Activated naive CD8-positive, alpha-beta T cell treated with anti-CD3 and anti-CD28 coated beads, Interleukin-2, amount 10 ng/mL, durations not matched to agents 7 days and 5 days (primary cell): ENCODE data around the gene TEF. TPM values are rescaled to one million over a fixed set of nuclear protein-coding genes. Genes with fewer than 3 reads are reported as not detected.
"Not testable (repeated sequence)": the region's sequence is repeated elsewhere in the genome, so short reads cannot be mapped to it uniquely, and the experiment has no call there.

Source experiments
- ATAC-seq: fragments of 150-1000 bp; cut with Tn5 transposase; one replicate; pipeline ENCODE4 v1.10.0; 2021; ENCODE audit warnings: low read depth, moderate library complexity
- POLR2A ChIA-PET: fragments of 350-600 bp; sonication (Branson Sonifier 250); formaldehyde crosslinking; loops from one replicate; lab custom pipeline; 2021; ENCODE audit warnings: antibody characterized with exemption; lab: Charles Lee
- DNase-seq: peaks from one replicate; pipeline ENCODE4 v3.0.0; 2021
- H3K27ac Mint-ChIP-seq: one replicate; pipeline ENCODE4 v1.8.0; 2022; ENCODE audit warnings: mild to moderate bottlenecking, mixed read lengths
- H3K27me3 Mint-ChIP-seq: one replicate; pipeline ENCODE4 v1.8.0; 2022; ENCODE audit warnings: mild to moderate bottlenecking, moderate library complexity, mixed read lengths
- H3K36me3 Mint-ChIP-seq: one replicate; pipeline ENCODE4 v1.8.0; 2021; ENCODE audit warnings: mild to moderate bottlenecking, mixed read lengths
- H3K4me1 Mint-ChIP-seq: one replicate; pipeline ENCODE4 v1.8.0; 2021; ENCODE audit warnings: mixed read lengths
- H3K4me3 Mint-ChIP-seq: one replicate; pipeline ENCODE4 v1.8.0; 2022; ENCODE audit warnings: mild to moderate bottlenecking, moderate library complexity, mixed read lengths
- H3K9me3 Mint-ChIP-seq: one replicate; pipeline ENCODE4 v1.8.0; 2021; ENCODE audit warnings: mixed read lengths
- total RNA-seq, 2 experiments: library from RNA; stranded (reverse); gene quantifications; one replicate each; pipeline ENCODE4 v1.2.3, GENCODE V29; 2021

Gene TEF
- total RNA-seq, 2 experiments from 2014 or later: 3.6 to 4.0 TPM

DNA sequence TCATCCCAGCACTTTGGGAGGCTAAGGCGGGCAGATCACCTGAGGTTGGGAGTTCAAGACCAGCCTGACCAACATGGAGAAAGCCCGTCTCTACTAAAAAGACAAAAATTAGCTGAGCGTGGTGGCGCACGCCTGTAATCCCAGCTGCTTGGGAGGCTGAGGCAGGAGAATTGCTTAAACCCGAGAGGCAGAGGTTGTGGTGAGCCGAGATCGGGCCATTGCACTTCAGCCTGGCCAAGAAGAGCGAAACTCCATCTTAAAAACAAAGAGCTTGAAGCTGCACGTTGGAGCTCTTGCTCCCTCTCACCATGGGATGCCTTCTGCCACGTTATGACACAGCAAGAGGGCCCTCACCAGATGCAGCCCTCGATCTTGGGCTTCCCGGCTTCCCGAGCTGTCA is 21.1 kb downstream of the TEF start:
- not testable (repeated sequence) for H3K4me1 Mint-ChIP-seq, H3K27ac Mint-ChIP-seq, H3K9me3 Mint-ChIP-seq, DNase-seq, H3K4me3 Mint-ChIP-seq, H3K36me3 Mint-ChIP-seq, H3K27me3 Mint-ChIP-seq, ATAC-seq
- POLR2A ChIA-PET: interaction anchor here (1.2 to 2.4 kb wide), 3 partner anchors 45 to 124 kb away, joined by 12 to 15 read pairs (median 13); partner anchors contain the start of genes ACO2, PHF5A and TOB2

GRCh38 chr22:41403532-41404318 is 22.0 kb downstream of the TEF start:
- POLR2A ChIA-PET: interaction anchor here (1.2 to 2.4 kb wide), 5 partner anchors 42 to 123 kb away, joined by 5 to 15 read pairs (median 12); partner anchors contain the start of genes ACO2, PHF5A and TOB2
- peak overlapping the region; percentile 70 for H3K27ac Mint-ChIP-seq
- H3K4me3 Mint-ChIP-seq: peak overlapping the region; percentile 49
- H3K4me1 Mint-ChIP-seq: peaks cover 5% of the 10 kb centered on the region
- H3K9me3 Mint-ChIP-seq: no peaks in the 10 kb centered on the region
- DNase-seq: peak; percentile 81
- H3K27me3 Mint-ChIP-seq: no peaks in the 10 kb centered on the region
- H3K36me3 Mint-ChIP-seq: no peaks in the 10 kb centered on the region
- ATAC-seq: peak; percentile 99

- H3K27me3 Mint-ChIP-seq: no peaks in the 10 kb centered on the region
- peak; percentile 37 for DNase-seq
- H3K4me1 Mint-ChIP-seq: peaks cover 7% of the 10 kb centered on the region
- peak overlapping the region; percentile 78 for H3K27ac Mint-ChIP-seq
- ATAC-seq: no peak
- H3K4me3 Mint-ChIP-seq: no peak overlapping the region
- POLR2A ChIA-PET: interaction anchor here (0.5 to 1.4 kb wide), 3 partner anchors 41 to 122 kb away, joined by 3 to 4 read pairs (median 4); partner anchors contain the start of gene TOB2
- H3K36me3 Mint-ChIP-seq: no peaks in the 10 kb centered on the region
- no peaks in the 10 kb centered on the region for H3K9me3 Mint-ChIP-seq
These were observed 23.8 kb downstream of the TEF start for GRCh38 chr22:41405588-41405987.

- H3K27ac Mint-ChIP-seq: peak overlapping the region; percentile 71
These were observed 24.7 kb downstream of the TEF start for GRCh38 chr22:41406410-41406809.

GRCh38 chr22:41407433-41407832 is 25.7 kb downstream of the TEF start:
- DNase-seq (no peak), ATAC-seq (no peak)
- H3K4me3 Mint-ChIP-seq: no peak overlapping the region
- H3K36me3 Mint-ChIP-seq: no peaks in the 10 kb centered on the region
- H3K4me1 Mint-ChIP-seq: peaks cover 17% of the 10 kb centered on the region
- H3K27me3 Mint-ChIP-seq: no peaks in the 10 kb centered on the region
- no peaks in the 10 kb centered on the region for H3K9me3 Mint-ChIP-seq
- H3K27ac Mint-ChIP-seq: no peak overlapping the region
- POLR2A ChIA-PET: interaction anchor here (1.1 kb wide), 1 partner anchor 61 kb away, joined by 6 read pairs; the partner anchor contains the start of gene PHF5A

More at GRCh38 chr22:41406410-41406809, 24.7 kb downstream of the TEF start:
- no peak for DNase-seq
- H3K4me1 Mint-ChIP-seq: peaks cover 11% of the 10 kb centered on the region
- no peak for ATAC-seq
- no peaks in the 10 kb centered on the region for H3K27me3 Mint-ChIP-seq
- H3K36me3 Mint-ChIP-seq: no peaks in the 10 kb centered on the region
- H3K4me3 Mint-ChIP-seq: no peak overlapping the region
- H3K9me3 Mint-ChIP-seq: no peaks in the 10 kb centered on the region
- POLR2A ChIA-PET: no interaction called here

GRCh38 chr22:41408665-41409064 is 26.9 kb downstream of the TEF start:
- POLR2A ChIA-PET: interaction anchor here (1.1 kb wide), 1 partner anchor 59 kb away, joined by 6 read pairs; the partner anchor contains the start of gene PHF5A
- Mint-ChIP-seq H3K4me3 (no peak overlapping the region), H3K9me3 (no peaks in the 10 kb centered on the region), H3K4me1 (peaks cover 18% of the 10 kb centered on the region), H3K36me3 (no peaks in the 10 kb centered on the region), H3K27ac (no peak overlapping the region), H3K27me3 (no peaks in the 10 kb centered on the region)
- DNase-seq (no peak), ATAC-seq (no peak)

- Mint-ChIP-seq H3K4me1 (peaks cover 24% of the 10 kb centered on the region), H3K27ac (peak overlapping the region; percentile 66), H3K9me3 (no peaks in the 10 kb centered on the region), H3K4me3 (no peak overlapping the region), H3K27me3 (no peaks in the 10 kb centered on the region), H3K36me3 (no peaks in the 10 kb centered on the region)
- DNase-seq (no peak), ATAC-seq (no peak)
- POLR2A ChIA-PET: interaction anchor here (0.8 kb wide), 1 partner anchor 111 kb away, joined by 3 read pairs; no protein-coding TSS in a partner anchor
These were observed 28.6 kb downstream of the TEF start for GRCh38 chr22:41410311-41410751.

GRCh38 chr22:41411021-41411851 is 29.5 kb downstream of the TEF start:
- Mint-ChIP-seq H3K9me3 (no peaks in the 10 kb centered on the region), H3K4me1 (peaks cover 27% of the 10 kb centered on the region), H3K36me3 (peaks cover 4% of the 10 kb centered on the region), H3K4me3 (peak overlapping the region; percentile 58), H3K27ac (peak overlapping the region; percentile 88), H3K27me3 (no peaks in the 10 kb centered on the region)
- DNase-seq: no peak
- POLR2A ChIA-PET: interaction anchor here (0.8 to 1.5 kb wide), 5 partner anchors 15 to 115 kb away, joined by 3 to 6 read pairs (median 5); partner anchors contain the start of genes ACO2, PHF5A and ZC3H7B
- ATAC-seq: no peak

GRCh38 chr22:41415554-41415953 is 33.8 kb downstream of the TEF start:
- H3K36me3 Mint-ChIP-seq: peaks cover 4% of the 10 kb centered on the region
- H3K27me3 Mint-ChIP-seq: no peaks in the 10 kb centered on the region
- peak overlapping the region; percentile 70 for H3K4me3 Mint-ChIP-seq
- H3K4me1 Mint-ChIP-seq: peaks cover 24% of the 10 kb centered on the region
- no peak for DNase-seq
- POLR2A ChIA-PET: interaction anchor here (0.6 kb wide), 1 partner anchor 11 kb away, joined by 3 read pairs; no protein-coding TSS in a partner anchor
- H3K9me3 Mint-ChIP-seq: no peaks in the 10 kb centered on the region
- ATAC-seq: no peak
- H3K27ac Mint-ChIP-seq: peak overlapping the region; percentile 61

- H3K27ac Mint-ChIP-seq: no peak overlapping the region
- no peaks in the 10 kb centered on the region for H3K27me3 Mint-ChIP-seq
- peaks cover 4% of the 10 kb centered on the region for H3K36me3 Mint-ChIP-seq
- H3K4me1 Mint-ChIP-seq: peaks cover 12% of the 10 kb centered on the region
- POLR2A ChIA-PET: interaction anchor here (0.6 kb wide), 1 partner anchor 187 kb away, joined by 3 read pairs; no protein-coding TSS in a partner anchor
- no peak overlapping the region for H3K4me3 Mint-ChIP-seq
- no peaks in the 10 kb centered on the region for H3K9me3 Mint-ChIP-seq
- DNase-seq (no peak), ATAC-seq (no peak)
These were observed 36.1 kb downstream of the TEF start for GRCh38 chr22:41417622-41418390.

- no peaks in the 10 kb centered on the region for H3K9me3 Mint-ChIP-seq
- H3K27ac Mint-ChIP-seq: no peak overlapping the region
- no peaks in the 10 kb centered on the region for H3K27me3 Mint-ChIP-seq
- H3K4me3 Mint-ChIP-seq: no peak overlapping the region
- ATAC-seq: no peak
- no peak for DNase-seq
- H3K4me1 Mint-ChIP-seq: peaks cover 12% of the 10 kb centered on the region
- POLR2A ChIA-PET: interaction anchor here (0.6 kb wide), 1 partner anchor 9 kb away, joined by 3 read pairs; no protein-coding TSS in a partner anchor
- H3K36me3 Mint-ChIP-seq: peaks cover 9% of the 10 kb centered on the region
These were observed 37.0 kb downstream of the TEF start for GRCh38 chr22:41418717-41419116.

GRCh38 chr22:41425660-41426365 is 44.1 kb downstream of the TEF start:
- Mint-ChIP-seq H3K4me1 (peaks cover 12% of the 10 kb centered on the region), H3K27ac (peak overlapping the region; percentile 70), H3K4me3 (peak overlapping the region; percentile 45), H3K27me3 (no peaks in the 10 kb centered on the region), H3K9me3 (no peaks in the 10 kb centered on the region), H3K36me3 (peaks cover 20% of the 10 kb centered on the region)
- DNase-seq (no peak), ATAC-seq (peak; percentile 77)
- POLR2A ChIA-PET: interaction anchor here (0.6 to 2.2 kb wide), 6 partner anchors 9 to 1836 kb away, joined by 3 to 14 read pairs (median 4); partner anchors contain the start of genes ACO2, PHF5A, TEF and TOB2
